ENCODE results near the gene RASGRP1. TPM values are rescaled to one million over a fixed set of nuclear protein-coding genes. Genes with fewer than 3 reads are reported as not detected.

The RASGRP1 gene
- total RNA-seq, 1 experiment from 2014 or later, result 2.8 TPM

GRCh38 chr15:38463893-38464292, 100.7 kb downstream of the RASGRP1 start:
- Mint-ChIP-seq H3K36me3 (peaks cover 12% of the 10 kb centered on the region; the same call in 1 of the 2 replicates), H3K9me3 (no peaks in the 10 kb centered on the region), H3K4me1 (peaks cover 9% of the 10 kb centered on the region), H3K27me3 (ENCODE audit: low read depth) (no peaks in the 10 kb centered on the region), H3K4me3 (no peak overlapping the region), H3K27ac (no peak overlapping the region)
- ATAC-seq (no peak), DNase-seq (ENCODE audit: low spot score) (no peak)
- TF ChIP-seq TEAD1 (CRISPR knock-in tag; IDR thresholded peaks at IDR 0.05), result no peak
- ChIA-PET CTCF (interaction anchor here (1.4 to 3.5 kb wide), 4 partner anchors 9 to 236 kb away, joined by 4 to 10 read pairs (median 5); partner anchors contain the start of gene FAM98B), POLR2A (interaction anchor here (0.9 kb wide), 1 partner anchor 10 kb away, joined by 4 read pairs; the partner anchor contains the start of gene FAM98B)

GRCh38 chr15:38461066-38461833, 103.4 kb downstream of the RASGRP1 start:
- H3K4me1 Mint-ChIP-seq, result peaks cover 9% of the 10 kb centered on the region
- H3K27ac Mint-ChIP-seq, result no peak overlapping the region
- DNase-seq (ENCODE audit: low spot score) (no peak), ATAC-seq (no peak)
- H3K36me3 Mint-ChIP-seq, result no peaks in the 10 kb centered on the region
- H3K9me3 Mint-ChIP-seq, result no peaks in the 10 kb centered on the region
- ChIA-PET POLR2A (no interaction called here), CTCF (interaction anchor here (1.1 to 1.4 kb wide), 4 partner anchors 13 to 239 kb away, joined by 3 to 6 read pairs (median 4); partner anchors contain the start of gene RASGRP1)
- TF ChIP-seq ZNF423 (CRISPR knock-in tag; IDR thresholded peaks at IDR 0.05) (no peak), OVOL2 (CRISPR knock-in tag; IDR thresholded peaks at IDR 0.05; ENCODE audit: borderline replicate concordance) (no peak), NFYB (CRISPR knock-in tag; conservative IDR thresholded peaks at IDR 0.05; ENCODE audit: low read depth) (no peak), CREB1 (CRISPR knock-in tag; IDR thresholded peaks at IDR 0.05) (no peak), GRHL2 (CRISPR knock-in tag; IDR thresholded peaks at IDR 0.05; ENCODE audit: insufficient replicate concordance, severe bottlenecking) (no peak), PREB (CRISPR knock-in tag; IDR thresholded peaks at IDR 0.05; ENCODE audit: borderline replicate concordance) (no peak), ZBTB43 (CRISPR knock-in tag; IDR thresholded peaks at IDR 0.05) (no peak)
- no peaks in the 10 kb centered on the region for H3K27me3 Mint-ChIP-seq (ENCODE audit: low read depth)
- no peak overlapping the region for H3K4me3 Mint-ChIP-seq

GRCh38 chr15:38460543-38460942, 104.1 kb downstream of the RASGRP1 start:
- peaks cover 13% of the 10 kb centered on the region for H3K4me1 Mint-ChIP-seq
- no peak overlapping the region for H3K27ac Mint-ChIP-seq
- H3K27me3 Mint-ChIP-seq (ENCODE audit: low read depth), result no peaks in the 10 kb centered on the region
- ChIA-PET POLR2A (no interaction called here), CTCF (interaction anchor here (1.1 to 1.4 kb wide), 4 partner anchors 14 to 239 kb away, joined by 3 to 6 read pairs (median 4); partner anchors contain the start of gene RASGRP1)
- ATAC-seq (no peak), DNase-seq (ENCODE audit: low spot score) (no peak)
- TF ChIP-seq SMAD4 (CRISPR knock-in tag; IDR thresholded peaks at IDR 0.05) (no peak), PREB (CRISPR knock-in tag; IDR thresholded peaks at IDR 0.05; ENCODE audit: borderline replicate concordance) (no peak), NR1H2 (CRISPR knock-in tag; IDR thresholded peaks at IDR 0.05) (no peak)
- H3K36me3 Mint-ChIP-seq, result no peaks in the 10 kb centered on the region
- H3K9me3 Mint-ChIP-seq, result no peaks in the 10 kb centered on the region
- no peak overlapping the region for H3K4me3 Mint-ChIP-seq

GRCh38 chr15:38459480-38459879, 105.1 kb downstream of the RASGRP1 start:
- Mint-ChIP-seq H3K9me3 (no peaks in the 10 kb centered on the region), H3K4me1 (peaks cover 19% of the 10 kb centered on the region), H3K36me3 (no peaks in the 10 kb centered on the region), H3K4me3 (no peak overlapping the region), H3K27me3 (ENCODE audit: low read depth) (no peaks in the 10 kb centered on the region), H3K27ac (no peak overlapping the region)
- ChIA-PET CTCF (interaction anchor here (1.0 kb wide), 1 partner anchor 18 kb away, joined by 4 read pairs; no protein-coding TSS in a partner anchor), POLR2A (no interaction called here)
- DNase-seq (ENCODE audit: low spot score), result no peak
- ATAC-seq, result no peak
- TF ChIP-seq PREB (CRISPR knock-in tag; IDR thresholded peaks at IDR 0.05; ENCODE audit: borderline replicate concordance) (no peak), CTCF (IDR thresholded peaks at IDR 0.05) (no peak), MLX (CRISPR knock-in tag; IDR thresholded peaks at IDR 0.05) (no peak), KAT7 (CRISPR knock-in tag; IDR thresholded peaks at IDR 0.05; ENCODE audit: borderline replicate concordance) (no peak), FOXP1 (CRISPR knock-in tag; IDR thresholded peaks at IDR 0.05; ENCODE audit: borderline replicate concordance) (no peak), STAT6 (CRISPR knock-in tag; conservative IDR thresholded peaks at IDR 0.05; ENCODE audit: low read depth) (no peak), ZNF416 (CRISPR knock-in tag; IDR thresholded peaks at IDR 0.05) (no peak)
